OCI-LY7 (cell line): ENCODE data around the gene C4orf50.

Experiments
- EZH2phosphoT487 ChIP-seq: fragments of 200-600 bp; sonication (generic); IDR thresholded peaks from 2 replicates; pipeline ENCODE4 v1.6.1; 2018; ENCODE audit warnings: low read depth, borderline replicate concordance, mild to moderate bottlenecking, mixed run types, antibody characterized with exemption, low read length, moderate library complexity, mixed read lengths
- TF ChIP-seq, protein P1 (sequence below): fragments of 200-600 bp; sonication (generic); conservative IDR thresholded peaks from 2 replicates; pipeline ENCODE4 v1.5.1; 2014; ENCODE audit warnings: mild to moderate bottlenecking, antibody characterized with exemption, low read length, moderate library complexity, mixed read lengths

DNA sequence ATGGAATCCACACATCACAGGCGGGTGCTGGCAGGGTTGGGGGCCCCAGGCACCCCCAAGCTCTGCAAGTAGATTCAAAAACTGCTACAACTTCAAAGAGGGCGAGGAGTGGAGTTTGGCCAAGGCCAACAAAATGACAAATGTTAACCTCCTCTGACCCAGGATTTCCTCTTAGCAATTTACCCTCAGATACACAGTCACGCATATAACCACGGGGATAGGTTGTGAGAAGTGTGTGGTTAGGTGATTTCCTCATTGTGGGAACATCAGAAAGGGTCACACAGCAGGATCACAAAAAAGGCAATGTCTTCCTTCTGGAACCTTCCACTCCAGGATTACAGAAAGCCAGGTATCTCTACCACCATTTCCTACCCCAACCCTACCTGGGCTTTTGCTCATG lies 62.4 kb downstream of the C4orf50 start:
- TF ChIP-seq, protein P1, sequence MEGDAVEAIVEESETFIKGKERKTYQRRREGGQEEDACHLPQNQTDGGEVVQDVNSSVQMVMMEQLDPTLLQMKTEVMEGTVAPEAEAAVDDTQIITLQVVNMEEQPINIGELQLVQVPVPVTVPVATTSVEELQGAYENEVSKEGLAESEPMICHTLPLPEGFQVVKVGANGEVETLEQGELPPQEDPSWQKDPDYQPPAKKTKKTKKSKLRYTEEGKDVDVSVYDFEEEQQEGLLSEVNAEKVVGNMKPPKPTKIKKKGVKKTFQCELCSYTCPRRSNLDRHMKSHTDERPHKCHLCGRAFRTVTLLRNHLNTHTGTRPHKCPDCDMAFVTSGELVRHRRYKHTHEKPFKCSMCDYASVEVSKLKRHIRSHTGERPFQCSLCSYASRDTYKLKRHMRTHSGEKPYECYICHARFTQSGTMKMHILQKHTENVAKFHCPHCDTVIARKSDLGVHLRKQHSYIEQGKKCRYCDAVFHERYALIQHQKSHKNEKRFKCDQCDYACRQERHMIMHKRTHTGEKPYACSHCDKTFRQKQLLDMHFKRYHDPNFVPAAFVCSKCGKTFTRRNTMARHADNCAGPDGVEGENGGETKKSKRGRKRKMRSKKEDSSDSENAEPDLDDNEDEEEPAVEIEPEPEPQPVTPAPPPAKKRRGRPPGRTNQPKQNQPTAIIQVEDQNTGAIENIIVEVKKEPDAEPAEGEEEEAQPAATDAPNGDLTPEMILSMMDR, result no peak
- TF ChIP-seq EZH2phosphoT487, result no peak
